Hepatocyte (in vitro differentiated cells): ENCODE data around the gene THAP3.

Experiments used
- CTCF ChIP-seq: fragments of 200-600 bp; sonication (generic); IDR thresholded peaks from 2 replicates; pipeline ENCODE4 v1.5.1; 2016; ENCODE audit warnings: antibody characterized with exemption, mild to moderate bottlenecking; ENCODE audit not compliant: poor library complexity
- EZH2 ChIP-seq: fragments of 200-600 bp; sonication (generic); IDR thresholded peaks from 2 replicates; pipeline ENCODE4 v1.6.1; 2016; ENCODE audit warnings: antibody characterized with exemption, mild to moderate bottlenecking, borderline replicate concordance

- TF ChIP-seq CTCF (no peak), EZH2 (no peak)
These were observed 11.2 kb upstream of the THAP3 start, which contains the start of gene PHF13 for GRCh38 chr1:6613361-6614018.
